IPS DF 4.7 (cell line): ENCODE data around the gene HCFC1.

Experiments used
- DNase-seq: peaks from one replicate; pipeline ENCODE4 v3.0.0-alpha.2; 2013; ENCODE audit warnings: low spot score; ENCODE audit errors: extremely low read depth

HCFC1 gene

GRCh38 chrX:153925739-153926551 lies 45.7 kb downstream of the HCFC1 start, which contains the start of gene ARHGAP4:
Gene ARHGAP4, minus strand, starts transcription at chrX:153926264. Its CDS starts 62 bp downstream, at chrX:153926202.
- DNase-seq: no peak

GRCh38 chrX:153925387-153925738 lies 46.3 kb downstream of the HCFC1 start:
- no peak for DNase-seq

DNA sequence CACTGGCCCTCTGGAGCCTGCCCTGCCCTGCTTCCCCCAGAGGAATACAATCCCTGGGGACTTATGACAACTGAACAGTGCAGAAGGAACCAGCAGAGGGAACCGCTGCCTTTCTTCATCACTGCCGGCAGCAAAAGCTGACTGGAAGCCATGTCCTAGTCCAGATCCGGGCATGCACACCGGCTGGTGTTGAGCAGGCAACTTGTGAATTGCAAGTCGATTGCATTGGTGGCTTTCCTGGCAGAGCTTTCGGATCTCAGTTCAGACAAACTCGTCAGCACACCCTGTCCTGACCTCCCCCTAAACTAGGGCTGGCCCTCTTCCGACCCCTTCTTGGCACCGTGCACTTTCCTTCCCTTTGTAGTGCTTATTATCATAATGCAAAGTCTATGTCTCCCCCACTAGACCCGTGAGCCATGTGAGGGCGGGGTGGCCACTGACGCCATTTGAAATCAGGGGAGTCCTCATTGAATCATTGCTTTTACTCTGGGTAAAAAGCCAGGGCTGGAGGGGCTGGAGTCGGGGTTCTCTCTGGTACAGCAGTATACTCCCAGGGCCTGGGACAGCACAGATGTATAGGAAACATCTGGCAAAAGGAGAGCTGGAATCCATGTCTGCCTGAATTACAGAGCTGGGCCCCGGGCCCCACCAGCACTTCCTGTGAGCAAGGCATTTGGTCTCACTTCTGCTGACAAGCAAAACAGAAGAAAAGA lies 47.3 kb downstream of the HCFC1 start:
- DNase-seq: no peak

DNA sequence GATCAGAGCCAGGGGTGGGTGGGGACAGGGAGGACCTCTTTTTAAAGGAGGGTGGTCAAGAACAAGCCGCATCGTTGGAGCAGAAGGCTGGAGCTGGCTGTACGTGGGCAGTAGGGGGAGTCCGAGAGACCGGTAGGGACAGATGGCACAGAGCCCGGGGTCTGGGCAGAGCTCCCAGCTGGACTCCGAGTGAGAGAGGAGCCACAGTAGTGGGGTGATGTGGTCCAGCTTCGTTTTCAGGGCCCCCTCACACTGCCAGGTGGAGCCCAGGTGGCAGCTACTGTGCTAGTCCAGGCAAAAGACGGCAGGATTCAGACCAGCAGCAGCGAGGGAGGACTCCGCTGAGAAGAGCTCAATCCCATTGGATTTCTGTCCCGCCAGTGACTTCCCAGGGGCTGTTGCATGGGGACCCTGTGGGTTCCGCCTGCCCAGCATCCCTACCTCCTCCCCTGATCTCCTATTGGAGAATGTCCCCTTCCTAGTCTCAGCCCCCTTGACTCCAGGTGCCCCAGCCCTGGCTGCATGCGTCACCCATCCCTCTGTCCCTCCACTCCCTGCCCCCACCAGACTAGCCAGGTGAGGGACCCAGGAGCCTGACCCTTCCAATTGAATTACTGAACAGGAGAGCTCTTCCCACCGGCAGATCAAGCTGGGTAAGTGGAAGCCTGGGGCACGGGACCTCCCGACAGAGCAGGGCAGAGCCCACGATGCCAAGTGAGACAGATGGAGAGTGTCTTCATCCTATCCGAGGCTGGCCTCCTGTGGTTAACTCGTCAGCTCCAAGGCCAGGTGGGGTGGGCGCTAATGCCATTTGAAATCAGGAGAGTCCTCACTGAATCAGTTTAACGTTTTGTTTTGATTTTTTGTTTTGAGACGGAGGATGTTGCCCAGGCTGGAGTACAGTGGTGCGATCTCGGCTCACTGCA lies 48.4 kb downstream of the HCFC1 start:
- DNase-seq: no peak

- no peak for DNase-seq
Measured at GRCh38 chrX:153921511-153922446, 49.8 kb downstream of the HCFC1 start.

DNA sequence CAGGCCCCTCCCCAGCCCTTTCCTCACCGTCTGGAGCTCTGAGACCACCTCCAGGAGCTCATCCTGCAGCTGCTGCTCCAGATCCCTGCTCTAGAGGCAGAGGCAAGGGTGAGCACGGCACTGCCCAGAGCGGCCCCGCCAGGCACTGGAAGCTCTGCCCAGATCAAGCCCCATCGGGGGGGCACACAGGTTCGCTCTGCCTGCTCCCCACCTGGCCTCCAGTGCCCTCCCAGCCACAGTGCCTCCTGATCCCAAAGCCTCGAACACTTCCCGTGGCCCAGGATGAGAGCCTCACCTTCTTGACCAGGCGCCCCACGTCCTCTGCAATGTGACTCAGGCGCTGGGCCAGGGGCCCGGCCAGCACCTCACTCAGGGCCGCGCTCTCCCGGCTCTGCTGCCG lies 50.5 kb downstream of the HCFC1 start:
- no peak for DNase-seq

DNA sequence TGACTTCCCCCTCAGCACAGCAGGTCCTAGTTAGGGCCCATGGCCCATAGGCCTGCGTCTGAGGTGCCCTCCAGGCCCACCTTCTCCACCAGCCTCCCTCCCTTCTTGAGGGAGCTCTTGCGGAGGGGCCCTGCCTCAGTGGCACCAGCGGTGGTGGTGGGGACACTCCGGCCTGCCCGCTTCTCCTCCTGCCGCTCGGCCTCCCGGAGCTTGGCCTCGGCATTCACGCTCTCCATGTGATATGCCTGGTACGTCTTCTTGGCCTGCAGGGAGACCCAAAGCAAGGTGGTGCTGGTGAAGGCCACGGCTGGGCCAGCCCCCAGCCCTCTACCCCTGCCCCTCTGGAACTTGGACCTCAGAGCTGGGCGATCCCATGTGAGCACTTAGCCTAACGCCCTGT lies 51.1 kb downstream of the HCFC1 start:
- no peak for DNase-seq

GRCh38 chrX:153919281-153919680 lies 52.3 kb downstream of the HCFC1 start:
- no peak for DNase-seq

DNA sequence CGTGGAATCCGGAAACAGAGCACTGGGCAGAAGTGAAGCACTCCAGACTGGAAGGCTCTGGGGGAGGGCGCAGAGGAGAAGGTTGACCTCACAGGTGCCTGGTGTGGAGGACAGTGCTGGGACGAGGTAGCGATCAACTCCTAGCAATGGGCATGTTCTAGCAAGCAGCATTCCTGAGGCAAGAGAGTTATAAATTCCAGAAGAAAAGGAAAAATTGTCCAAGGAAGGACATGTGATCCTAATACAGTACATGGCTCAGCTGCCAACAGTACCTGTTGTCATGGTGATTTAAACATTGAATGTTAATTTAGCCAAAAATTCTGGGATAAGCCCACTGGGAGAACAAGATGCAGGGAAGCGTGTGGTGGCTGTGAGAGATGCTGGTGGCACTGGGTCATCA lies 53.7 kb downstream of the HCFC1 start:
- no peak for DNase-seq

DNA sequence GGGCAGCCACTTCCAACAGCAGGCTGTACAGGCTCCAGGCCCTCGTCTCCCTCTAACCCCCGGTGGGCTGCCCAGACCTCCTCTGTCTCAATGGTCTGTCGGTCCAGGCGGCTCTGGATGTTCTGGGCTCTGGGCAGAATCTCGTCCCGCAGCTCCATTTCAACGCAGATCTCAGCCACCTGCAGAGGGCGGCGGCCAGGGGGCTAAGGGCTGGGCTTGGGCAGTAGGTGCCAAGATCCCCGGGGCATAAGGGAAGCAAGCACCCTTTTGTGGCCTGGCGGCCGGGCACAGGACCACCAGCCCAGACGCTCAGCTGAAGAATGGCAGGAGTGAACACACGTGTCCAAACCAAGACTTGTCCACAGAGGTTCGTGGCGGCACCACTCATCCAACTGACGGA lies 57.9 kb downstream of the HCFC1 start:
- no peak for DNase-seq

GRCh38 chrX:153913211-153913610 lies 58.4 kb downstream of the HCFC1 start:
- DNase-seq: no peak

DNA sequence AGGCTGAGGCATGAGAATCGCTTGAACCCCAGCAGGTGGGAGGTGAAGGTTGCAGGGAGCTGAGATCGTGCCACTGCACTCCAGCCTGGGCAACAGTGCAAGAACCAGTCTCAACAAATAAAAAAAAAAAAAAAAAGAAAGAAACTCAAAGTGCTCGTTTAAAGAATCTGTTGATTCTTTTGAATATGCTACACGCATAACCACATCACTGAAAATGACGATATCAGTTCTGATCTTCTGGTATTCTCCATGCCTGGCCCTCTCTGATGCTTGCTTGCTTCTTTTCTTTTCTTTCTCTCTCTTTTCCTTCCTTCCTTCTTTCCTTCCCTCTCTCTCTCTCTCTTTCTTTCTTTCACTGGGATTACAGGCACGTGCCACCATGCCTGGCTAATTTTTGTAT lies 59.8 kb downstream of the HCFC1 start:
- DNase-seq: no peak

DNA sequence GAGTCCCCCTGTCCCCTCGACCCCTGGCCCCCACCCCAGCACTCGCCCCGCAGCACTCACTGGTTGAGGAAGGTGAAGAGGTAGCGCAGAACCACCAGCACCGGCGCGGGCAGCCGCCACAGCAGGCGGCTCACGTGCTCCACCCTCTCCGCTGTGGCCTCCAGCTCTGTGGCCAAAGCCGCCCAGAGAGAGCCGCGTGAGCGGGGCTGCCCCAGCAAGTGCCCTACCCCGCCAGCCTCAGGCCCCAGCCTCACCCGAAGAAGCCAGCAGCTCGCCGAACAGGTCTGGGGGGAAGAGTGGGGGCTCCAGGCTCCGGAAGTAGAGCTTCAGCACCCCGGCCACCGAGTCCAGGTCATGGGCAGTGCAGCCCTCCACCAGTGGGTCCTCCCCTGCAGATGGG lies 61.2 kb downstream of the HCFC1 start:
- no peak for DNase-seq

DNA sequence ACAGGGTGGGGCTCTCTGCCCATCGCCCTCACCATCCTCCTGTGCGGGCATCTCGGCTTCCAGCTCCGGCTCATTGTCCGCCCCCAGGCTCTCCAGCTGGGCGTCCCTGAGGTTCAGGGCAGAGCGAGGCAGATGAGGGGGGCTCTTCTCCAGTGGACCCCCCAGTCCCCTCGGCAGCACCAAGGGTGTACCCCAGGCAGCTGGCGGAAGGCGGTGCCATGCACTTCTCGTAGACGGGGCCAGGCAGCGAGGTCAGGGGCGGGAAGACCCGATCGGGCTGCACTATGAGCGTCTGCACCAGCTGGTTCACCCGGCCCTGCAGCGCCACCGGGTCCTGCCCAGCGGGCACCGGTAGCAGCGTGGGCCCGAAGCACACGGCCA lies 61.6 kb downstream of the HCFC1 start:
- no peak for DNase-seq

GRCh38 chrX:153909024-153909979 lies 62.3 kb downstream of the HCFC1 start:
- DNase-seq: no peak

GRCh38 chrX:153908219-153908860 lies 63.3 kb downstream of the HCFC1 start:
- DNase-seq: no peak

GRCh38 chrX:153907456-153907855 lies 64.2 kb downstream of the HCFC1 start:
- DNase-seq: no peak

DNA sequence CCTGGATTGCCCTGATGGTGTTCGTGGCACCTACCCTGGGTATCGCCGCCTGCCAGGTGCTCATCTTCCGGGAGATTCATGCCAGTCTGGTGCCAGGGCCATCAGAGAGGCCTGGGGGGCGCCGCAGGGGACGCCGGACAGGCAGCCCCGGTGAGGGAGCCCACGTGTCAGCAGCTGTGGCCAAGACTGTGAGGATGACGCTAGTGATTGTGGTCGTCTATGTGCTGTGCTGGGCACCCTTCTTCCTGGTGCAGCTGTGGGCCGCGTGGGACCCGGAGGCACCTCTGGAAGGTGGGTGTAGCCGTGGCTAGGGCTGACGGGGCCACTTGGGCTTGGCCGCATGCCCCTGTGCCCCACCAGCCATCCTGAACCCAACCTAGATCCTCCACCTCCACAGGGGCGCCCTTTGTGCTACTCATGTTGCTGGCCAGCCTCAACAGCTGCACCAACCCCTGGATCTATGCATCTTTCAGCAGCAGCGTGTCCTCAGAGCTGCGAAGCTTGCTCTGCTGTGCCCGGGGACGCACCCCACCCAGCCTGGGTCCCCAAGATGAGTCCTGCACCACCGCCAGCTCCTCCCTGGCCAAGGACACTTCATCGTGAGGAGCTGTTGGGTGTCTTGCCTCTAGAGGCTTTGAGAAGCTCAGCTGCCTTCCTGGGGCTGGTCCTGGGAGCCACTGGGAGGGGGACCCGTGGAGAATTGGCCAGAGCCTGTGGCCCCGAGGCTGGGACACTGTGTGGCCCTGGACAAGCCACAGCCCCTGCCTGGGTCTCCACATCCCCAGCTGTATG lies 65.3 kb downstream of the HCFC1 start:
- no peak for DNase-seq
